ENCODE data around the gene HES2.

The HES2 gene

DNA sequence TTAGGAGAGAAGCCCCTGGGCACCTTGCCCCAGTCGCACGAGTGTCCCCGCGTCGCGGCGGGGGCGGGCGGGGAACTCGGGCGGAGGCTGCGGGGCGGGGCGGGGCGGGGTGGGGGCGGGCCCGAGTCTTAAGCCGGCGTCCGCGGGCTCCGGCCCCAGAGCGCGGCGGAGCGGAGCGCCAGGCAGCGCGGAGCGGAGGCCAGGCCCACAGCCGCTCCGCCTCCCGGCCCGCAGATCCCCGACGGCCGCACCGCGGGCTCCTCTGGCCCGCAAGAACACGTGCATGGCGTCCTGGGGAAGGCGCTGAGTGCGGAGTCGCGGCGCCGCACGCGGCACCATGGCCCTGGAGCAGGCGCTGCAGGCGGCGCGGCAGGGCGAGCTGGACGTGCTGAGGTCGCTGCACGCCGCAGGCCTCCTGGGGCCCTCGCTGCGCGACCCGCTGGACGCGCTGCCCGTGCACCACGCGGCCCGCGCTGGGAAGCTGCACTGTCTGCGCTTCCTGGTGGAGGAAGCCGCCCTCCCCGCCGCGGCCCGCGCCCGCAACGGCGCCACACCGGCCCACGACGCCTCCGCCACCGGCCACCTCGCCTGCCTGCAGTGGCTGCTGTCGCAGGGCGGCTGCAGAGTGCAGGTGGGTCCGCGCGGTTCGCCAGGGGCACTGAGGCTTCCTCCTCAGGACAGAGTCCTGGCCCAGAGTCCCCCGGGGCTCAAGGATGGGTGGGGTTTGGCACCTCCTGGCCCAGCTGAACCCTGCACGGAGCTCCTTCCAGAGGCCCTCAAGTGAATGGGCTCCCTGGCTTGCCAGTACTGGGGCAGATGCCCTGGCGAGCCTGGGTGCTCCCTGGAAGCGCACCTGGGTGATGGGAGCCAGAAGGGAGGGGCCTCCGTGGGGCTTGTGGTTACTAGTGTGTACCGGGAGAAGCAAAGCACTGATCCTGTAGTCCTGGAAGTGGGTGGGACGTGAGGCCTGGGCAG is 5.2 kb upstream of the HES2 start, which contains the start of gene ESPN:
ESPN (plus strand) TSS at position 158 of the 975 bp plus-strand sequence; CDS start at position 338, 180 bp downstream.
- DNase-seq (ENCODE audit: low read depth, low spot score), result no peak
- H3K4me3 ChIP-seq, result peak within 1 kb of the TSS; percentile 42; the same call in 1 of the 2 replicates
- no peaks in the 10 kb centered on the region for H3K36me3 ChIP-seq (ENCODE audit: insufficient read depth, low read length)
- H3K27ac ChIP-seq, result no peak within 1 kb of the TSS
- no peak within 1 kb of the TSS for H3K9ac ChIP-seq (ENCODE audit: insufficient read length)
- H3K9me3 ChIP-seq (ENCODE audit: low read depth, low read length), result no peaks in the 10 kb centered on the region
- TF ChIP-seq EZH2 (IDR thresholded peaks at IDR 0.05) (no peak), FOXP2 (optimal IDR thresholded peaks at IDR 0.05; ENCODE audit: control extremely low read depth, extremely low read length, insufficient read depth) (no peak), POLR2AphosphoS5 (IDR thresholded peaks at IDR 0.05; ENCODE audit: borderline replicate concordance, low read depth, low read length) (no peak)

- Histone ChIP-seq H3K9me3 (ENCODE audit: low read depth, low read length) (no peaks in the 10 kb centered on the region), H3K9ac (ENCODE audit: insufficient read length) (no peak overlapping the region), H3K36me3 (ENCODE audit: insufficient read depth, low read length) (no peaks in the 10 kb centered on the region), H3K27ac (no peak overlapping the region), H3K4me3 (0 out of 2 replicates have a peak overlapping the region, but pooled peaks have one; percentile 9)
- DNase-seq (ENCODE audit: low read depth, low spot score), result no peak
- TF ChIP-seq POLR2AphosphoS5 (IDR thresholded peaks at IDR 0.05; ENCODE audit: borderline replicate concordance, low read depth, low read length) (no peak), EZH2 (IDR thresholded peaks at IDR 0.05) (peak; percentile 87), FOXP2 (optimal IDR thresholded peaks at IDR 0.05; ENCODE audit: control extremely low read depth, extremely low read length, insufficient read depth) (no peak)
Measured at GRCh38 chr1:6424000-6424565, 4.4 kb upstream of the HES2 start.

DNA sequence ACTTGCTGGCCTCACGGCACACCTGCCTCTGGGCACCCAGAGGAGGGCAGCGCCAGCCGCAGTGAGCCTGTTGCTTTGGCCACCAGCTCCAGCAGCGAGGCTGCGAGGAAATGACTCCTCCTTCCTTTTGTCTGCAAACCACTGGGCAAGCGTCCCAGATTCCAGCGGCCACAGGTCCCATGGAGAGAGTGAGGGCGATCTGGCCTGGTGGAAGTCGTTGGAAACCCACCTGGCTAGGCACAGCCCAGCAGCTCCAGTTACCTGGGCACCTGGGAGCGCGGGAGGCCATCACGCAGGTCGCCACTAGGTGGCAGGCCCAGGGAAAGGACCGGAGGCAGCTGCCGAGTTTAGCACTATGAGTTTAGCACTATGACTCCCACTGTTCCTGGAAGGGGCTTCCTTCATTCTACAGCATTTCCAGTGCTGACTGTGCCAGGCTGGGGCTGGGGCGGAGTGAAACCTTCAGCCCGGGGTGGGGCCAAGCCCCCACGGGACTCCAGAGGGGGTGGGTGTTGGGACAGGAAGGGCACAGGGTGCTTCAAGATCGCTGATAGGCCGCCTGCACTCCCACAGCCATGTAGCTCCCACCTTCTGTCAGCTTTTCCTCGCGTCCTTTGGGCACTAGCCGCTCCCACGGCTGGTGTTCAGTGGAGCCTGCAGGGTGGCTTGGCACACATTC is 3.7 kb upstream of the HES2 start:
- Histone ChIP-seq H3K9me3 (ENCODE audit: low read depth, low read length) (no peaks in the 10 kb centered on the region), H3K4me3 (0 out of 2 replicates have a peak overlapping the region, but pooled peaks have one; percentile 9), H3K9ac (ENCODE audit: insufficient read length) (no peak overlapping the region), H3K27ac (no peak overlapping the region), H3K36me3 (ENCODE audit: insufficient read depth, low read length) (no peaks in the 10 kb centered on the region)
- TF ChIP-seq FOXP2 (optimal IDR thresholded peaks at IDR 0.05; ENCODE audit: control extremely low read depth, extremely low read length, insufficient read depth) (no peak), EZH2 (IDR thresholded peaks at IDR 0.05) (no peak), POLR2AphosphoS5 (IDR thresholded peaks at IDR 0.05; ENCODE audit: borderline replicate concordance, low read depth, low read length) (no peak)
- no peak for DNase-seq (ENCODE audit: low read depth, low spot score)

DNA sequence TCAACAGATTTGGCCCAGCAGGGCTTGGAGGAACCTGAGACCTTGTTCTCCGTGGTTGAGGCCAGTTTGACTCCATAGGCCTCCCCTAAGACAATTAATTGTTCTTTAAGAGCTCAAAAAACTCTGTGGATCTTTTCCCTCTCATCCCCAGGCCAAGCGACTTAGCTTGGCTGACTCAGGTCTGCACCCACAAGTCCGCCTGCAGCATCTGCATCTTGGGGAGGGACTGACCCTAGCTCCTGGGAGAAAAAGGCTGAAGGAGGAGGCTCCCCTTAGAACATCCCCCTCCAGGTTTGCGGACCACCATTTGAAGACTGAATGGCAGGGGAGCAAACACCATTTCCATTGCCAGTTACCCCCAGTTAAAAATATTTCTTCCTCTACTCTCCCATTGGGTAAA is 1.5 kb upstream of the HES2 start:
- H3K9me3 ChIP-seq (ENCODE audit: low read depth, low read length), result no peaks in the 10 kb centered on the region
- no peak overlapping the region for H3K9ac ChIP-seq (ENCODE audit: insufficient read length)
- no peak for DNase-seq (ENCODE audit: low read depth, low spot score)
- H3K27ac ChIP-seq, result no peak overlapping the region
- TF ChIP-seq FOXP2 (optimal IDR thresholded peaks at IDR 0.05; ENCODE audit: control extremely low read depth, extremely low read length, insufficient read depth) (no peak), EZH2 (IDR thresholded peaks at IDR 0.05) (no peak), POLR2AphosphoS5 (IDR thresholded peaks at IDR 0.05; ENCODE audit: borderline replicate concordance, low read depth, low read length) (no peak)
- H3K4me3 ChIP-seq, result no peak overlapping the region
- no peaks in the 10 kb centered on the region for H3K36me3 ChIP-seq (ENCODE audit: insufficient read depth, low read length)

GRCh38 chr1:6420454-6421042 is 829 bp upstream of the HES2 start:
- Histone ChIP-seq H3K36me3 (ENCODE audit: insufficient read depth, low read length) (no peaks in the 10 kb centered on the region), H3K9ac (ENCODE audit: insufficient read length) (no peak overlapping the region), H3K4me3 (peak overlapping the region; percentile 22; the same call in 1 of the 2 replicates), H3K9me3 (ENCODE audit: low read depth, low read length) (no peaks in the 10 kb centered on the region), H3K27ac (no peak overlapping the region)
- DNase-seq (ENCODE audit: low read depth, low spot score), result no peak
- TF ChIP-seq EZH2 (IDR thresholded peaks at IDR 0.05) (no peak), FOXP2 (optimal IDR thresholded peaks at IDR 0.05; ENCODE audit: control extremely low read depth, extremely low read length, insufficient read depth) (no peak), POLR2AphosphoS5 (IDR thresholded peaks at IDR 0.05; ENCODE audit: borderline replicate concordance, low read depth, low read length) (no peak)

DNA sequence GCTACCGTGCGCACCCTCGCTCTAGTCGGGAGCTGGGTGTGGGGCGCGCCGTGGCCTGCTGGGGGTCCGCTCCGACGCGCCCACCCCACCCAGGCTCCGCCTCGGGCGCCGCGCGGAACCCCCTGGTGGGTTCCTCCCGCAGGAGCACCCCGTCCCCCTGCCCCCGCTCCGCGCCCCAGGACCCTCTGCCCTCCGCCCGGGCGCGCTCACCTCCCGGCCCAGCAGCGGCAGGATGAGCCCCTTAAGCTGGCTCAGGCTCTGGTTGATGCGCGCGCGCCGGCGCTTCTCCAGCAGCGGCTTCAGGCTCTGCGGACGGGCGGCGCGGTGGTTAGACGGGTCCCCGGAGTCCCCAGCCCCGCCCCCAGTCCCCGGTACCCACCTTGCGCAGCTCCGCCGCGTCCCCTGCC is 319 bp downstream of the HES2 start:
- DNase-seq (ENCODE audit: low read depth, low spot score), result no peak
- Histone ChIP-seq H3K9me3 (ENCODE audit: low read depth, low read length) (no peaks in the 10 kb centered on the region), H3K4me3 (0 out of 2 replicates have a peak overlapping the region, but pooled peaks have one; percentile 28), H3K9ac (ENCODE audit: insufficient read length) (no peak overlapping the region), H3K27ac (no peak overlapping the region), H3K36me3 (ENCODE audit: insufficient read depth, low read length) (no peaks in the 10 kb centered on the region)
- TF ChIP-seq EZH2 (IDR thresholded peaks at IDR 0.05) (no peak), FOXP2 (optimal IDR thresholded peaks at IDR 0.05; ENCODE audit: control extremely low read depth, extremely low read length, insufficient read depth) (no peak), POLR2AphosphoS5 (IDR thresholded peaks at IDR 0.05; ENCODE audit: borderline replicate concordance, low read depth, low read length) (no peak)

DNA sequence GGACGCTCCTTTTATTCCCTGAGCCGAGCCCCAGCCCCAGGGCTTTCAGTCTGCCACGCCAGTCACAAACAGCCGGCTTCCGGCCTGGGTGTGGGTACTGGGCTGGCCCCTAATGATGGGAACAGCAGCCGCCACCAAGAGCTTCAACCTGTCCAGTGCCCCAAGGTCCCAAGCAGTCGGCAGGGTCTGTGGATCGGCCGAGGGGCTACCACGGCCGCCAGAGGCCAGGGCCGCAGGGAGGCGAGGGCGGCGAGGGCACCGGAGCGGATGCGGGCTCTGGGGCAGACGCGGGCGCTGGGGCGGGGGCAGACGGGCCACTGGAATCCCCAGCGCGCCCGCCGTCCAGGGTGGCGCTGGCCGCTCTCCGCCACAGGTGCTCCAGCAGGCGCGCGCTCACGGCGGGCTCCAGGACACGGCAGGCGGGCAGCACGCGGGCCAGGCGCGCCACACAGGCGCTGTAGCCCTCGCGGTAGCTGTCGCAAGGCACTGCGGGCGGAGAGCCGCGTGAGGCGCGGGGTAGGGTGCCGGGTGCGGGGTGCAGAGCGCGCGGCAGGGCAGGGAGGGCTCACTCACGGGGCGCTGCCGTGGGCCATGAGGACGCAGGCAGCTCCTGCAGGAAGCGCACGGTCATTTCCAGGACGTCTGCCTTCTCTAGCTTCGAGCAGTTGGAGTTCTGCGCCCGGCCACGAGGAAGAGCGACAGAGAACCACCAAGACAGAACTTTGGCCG is 887 bp downstream of the HES2 start:
- Histone ChIP-seq H3K27ac (no peak overlapping the region), H3K9me3 (ENCODE audit: low read depth, low read length) (no peaks in the 10 kb centered on the region), H3K36me3 (ENCODE audit: insufficient read depth, low read length) (no peaks in the 10 kb centered on the region), H3K9ac (ENCODE audit: insufficient read length) (no peak overlapping the region), H3K4me3 (no peak overlapping the region)
- no peak for DNase-seq (ENCODE audit: low read depth, low spot score)
- TF ChIP-seq EZH2 (IDR thresholded peaks at IDR 0.05), result peak; percentile 81
- no peak for TF ChIP-seq FOXP2 (optimal IDR thresholded peaks at IDR 0.05; ENCODE audit: control extremely low read depth, extremely low read length, insufficient read depth)
- no peak for TF ChIP-seq POLR2AphosphoS5 (IDR thresholded peaks at IDR 0.05; ENCODE audit: borderline replicate concordance, low read depth, low read length)

All from SK-N-MC (cell line).